Keratinocyte (primary cell): Measurements from ENCODE around the gene CRISPLD2. TPM values are rescaled to one million over a fixed set of nuclear protein-coding genes. Genes with fewer than 3 reads are reported as not detected.

Source experiments
- DNase-seq: peaks from one replicate; pipeline ENCODE4 v3.0.0-alpha.2; 2011; ENCODE audit warnings: low read depth, missing footprints, low spot score
- FAIRE-seq: peaks from 2 replicates; lab custom pipeline; 2011; peaks lifted over from hg19 to GRCh38; lab: Jason Lieb, UNC
- H2AFZ ChIP-seq: 2 replicates; pipeline ENCODE4 v1.6.0; 2012; ENCODE audit warnings: low read length, control low read depth, inconsistent platforms; ENCODE audit not compliant: control insufficient read depth
- H3K27ac ChIP-seq: 2 replicates; pipeline ENCODE4 v1.5.1; 2011; ENCODE audit warnings: low read length; ENCODE audit not compliant: control insufficient read depth, insufficient read depth
- H3K27me3 ChIP-seq: 3 replicates; pipeline ENCODE4 v1.6.0; 2011; ENCODE audit warnings: low read length; ENCODE audit not compliant: control insufficient read depth, insufficient read depth; ENCODE audit errors: extremely low read depth
- H3K36me3 ChIP-seq, 2 experiments: 2 replicates in 1 of 2; 3 replicates in 1 of 2; pipeline ENCODE4 v1.5.1; 2011; ENCODE audit warnings: low read length in 2 of 2, mild to moderate bottlenecking in 1 of 2; ENCODE audit not compliant: control insufficient read depth in 2 of 2, insufficient read depth in 2 of 2; ENCODE audit errors: extremely low read depth in 1 of 2
- H3K4me1 ChIP-seq: 3 replicates; pipeline ENCODE4 v1.5.1; 2011; ENCODE audit warnings: low read length; ENCODE audit not compliant: control insufficient read depth, insufficient read depth; ENCODE audit errors: extremely low read depth
- H3K4me2 ChIP-seq: 3 replicates; pipeline ENCODE4 v1.6.0; 2011; ENCODE audit warnings: low read depth, low read length; ENCODE audit not compliant: control insufficient read depth, insufficient read depth; ENCODE audit errors: extremely low read depth
- H3K4me3 ChIP-seq, 3 experiments: fragments of 200-600 bp in 1 of 3; sonication (generic) in 1 of 3; 2 replicates in 2 of 3; 3 replicates in 1 of 3; pipeline ENCODE4 v1.5.1; 2011 to 2016; ENCODE audit warnings: low read length in 3 of 3, mild to moderate bottlenecking in 3 of 3, control low read depth in 2 of 3, inconsistent platforms in 1 of 3, low read depth in 1 of 3, mixed read lengths in 1 of 3, mixed run types in 1 of 3, moderate library complexity in 1 of 3; ENCODE audit not compliant: control insufficient read depth in 2 of 3, insufficient read depth in 2 of 3; ENCODE audit errors: extremely low read depth in 1 of 3
- H3K79me2 ChIP-seq: 2 replicates; pipeline ENCODE4 v1.6.0; 2012; ENCODE audit warnings: low read length; ENCODE audit not compliant: control insufficient read depth, insufficient read depth
- H3K9ac ChIP-seq: 3 replicates; pipeline ENCODE4 v1.6.0; 2011; ENCODE audit warnings: low read length; ENCODE audit not compliant: control insufficient read depth, insufficient read depth; ENCODE audit errors: extremely low read depth
- H3K9me1 ChIP-seq: 3 replicates; pipeline ENCODE4 v1.6.0; 2011; ENCODE audit warnings: low read length; ENCODE audit not compliant: control insufficient read depth, insufficient read depth; ENCODE audit errors: extremely low read depth
- H3K9me3 ChIP-seq: 2 replicates; pipeline ENCODE4 v1.5.1; 2012; ENCODE audit warnings: low read depth, low read length; ENCODE audit not compliant: control insufficient read depth
- H4K20me1 ChIP-seq: 3 replicates; pipeline ENCODE4 v1.6.0; 2011; ENCODE audit warnings: low read length; ENCODE audit not compliant: control insufficient read depth, insufficient read depth; ENCODE audit errors: extremely low read depth
- CTCF ChIP-seq, 3 experiments: IDR thresholded peaks in 1 of 3; conservative IDR thresholded peaks in 1 of 3; optimal IDR thresholded peaks in 1 of 3; 2 replicates in 2 of 3; 3 replicates in 1 of 3; pipeline versions ENCODE3 to v1.5.1; 2011; ENCODE audit warnings: low read length in 3 of 3, mild to moderate bottlenecking in 3 of 3, moderate library complexity in 2 of 3, control low read depth in 1 of 3, inconsistent platforms in 1 of 3; ENCODE audit not compliant: insufficient read depth in 2 of 3; ENCODE audit errors: extremely low read depth in 1 of 3
- EZH2 ChIP-seq: IDR thresholded peaks from one replicate; pipeline ENCODE4 v1.6.1; 2012; ENCODE audit warnings: inconsistent platforms, mild to moderate bottlenecking, low read length, moderate library complexity
- dilution Hi-C: fragments of 300-500 bp; cut with MboI; formaldehyde crosslinking; loops from one replicate; pipeline ENCODE4 v1.7.0; 2020; ENCODE audit warnings: low sequenced_read_pairs; ENCODE audit not compliant: extremely low pct_ligation_motif_present
- polyA plus RNA-seq, 5 experiments: library from polyadenylated mRNA; depleted of rRNA in 3 of 5; stranded (reverse) in 3 of 5; stranded (forward) in 1 of 5; unstranded in 1 of 5; fragments of >200 nt; gene quantifications; 1 replicate in 1 of 5; 2 replicates in 3 of 5; 3 replicates in 1 of 5; pipeline versions ENCODE4 v1.2.1 to v1.2.3, GENCODE V29; 2011 to 2012; ENCODE audit warnings: missing spikeins in 2 of 5, low read depth in 1 of 5, low replicate concordance in 1 of 5

The CRISPLD2 gene
- polyA plus RNA-seq, 1 donor (not counting 4 experiments of a cell fraction or from before 2014, with no cell fraction given), result 1.2 TPM

- no peak for DNase-seq
- FAIRE-seq, result no peak
These were observed 29.5 kb upstream of the CRISPLD2 start for GRCh38 chr16:84790301-84790700.

GRCh38 chr16:84791088-84791487 is 28.7 kb upstream of the CRISPLD2 start:
- TF ChIP-seq EZH2 (no peak), CTCF (optimal IDR thresholded peaks at IDR 0.05 in 1 of 3, IDR thresholded peaks at IDR 0.05 in 1 of 3, conservative IDR thresholded peaks at IDR 0.05 in 1 of 3; ENCODE audit: extremely low read depth in 1 of 3, insufficient read depth in 2 of 3, low read length in 3 of 3) (no peak)
- peaks cover 0 to 2% of the 10 kb centered on the region in 2 experiments for H3K36me3 ChIP-seq
- H2AFZ ChIP-seq, result no peak overlapping the region
- peaks cover 2% of the 10 kb centered on the region for H3K4me1 ChIP-seq
- no peak overlapping the region for H3K27ac ChIP-seq
- H3K79me2 ChIP-seq, result no peaks in the 10 kb centered on the region
- H3K9me3 ChIP-seq, result no peaks in the 10 kb centered on the region
- no peak for DNase-seq
- H3K27me3 ChIP-seq, result no peaks in the 10 kb centered on the region
- H3K9me1 ChIP-seq, result no peaks in the 10 kb centered on the region
- no peaks in the 10 kb centered on the region for H4K20me1 ChIP-seq
- no peak for FAIRE-seq
- H3K4me3 ChIP-seq, result no peak overlapping the region
- H3K9ac ChIP-seq, result no peak overlapping the region
- H3K4me2 ChIP-seq, result no peak overlapping the region
- dilution Hi-C loops, result no loop called here

More at GRCh38 chr16:84790301-84790700, 29.5 kb upstream of the CRISPLD2 start:
- TF ChIP-seq CTCF (optimal IDR thresholded peaks at IDR 0.05 in 1 of 3, IDR thresholded peaks at IDR 0.05 in 1 of 3, conservative IDR thresholded peaks at IDR 0.05 in 1 of 3; ENCODE audit: extremely low read depth in 1 of 3, insufficient read depth in 2 of 3, low read length in 3 of 3) (no peak), EZH2 (no peak)
- Histone ChIP-seq H3K4me3 (no peak overlapping the region), H3K4me1 (peaks cover 2% of the 10 kb centered on the region), H2AFZ (no peak overlapping the region), H3K79me2 (no peaks in the 10 kb centered on the region), H3K27me3 (no peaks in the 10 kb centered on the region), H4K20me1 (no peaks in the 10 kb centered on the region), H3K36me3 (peaks cover 0 to under 1% of the 10 kb centered on the region in 2 experiments), H3K27ac (no peak overlapping the region), H3K9me1 (no peaks in the 10 kb centered on the region), H3K9me3 (no peaks in the 10 kb centered on the region), H3K9ac (no peak overlapping the region), H3K4me2 (no peak overlapping the region)
- dilution Hi-C loops, result no loop called here
